K562 (cell line): ENCODE measurements around the gene HOXA13. TPM values are rescaled to one million over a fixed set of nuclear protein-coding genes. Genes with fewer than 3 reads are reported as not detected.

Source experiments
- C11orf30 ChIP-seq: fragments of 450-650 bp; IDR thresholded peaks from 2 replicates; pipeline ENCODE4 v1.6.1; 2016; ENCODE audit warnings: low read depth, mild to moderate bottlenecking
- DACH1 ChIP-seq: fragments of 450-650 bp; IDR thresholded peaks from 2 replicates; pipeline ENCODE4 v1.6.1; 2018; ENCODE audit not compliant: partially characterized antibody
- DDX20 ChIP-seq: fragments of 450-650 bp; IDR thresholded peaks from 2 replicates; pipeline ENCODE4 v1.6.1; 2016; ENCODE audit warnings: missing genetic modification characterization, low read depth, mild to moderate bottlenecking, missing compliant biosample characterization, moderate library complexity
- ELF1 ChIP-seq: fragments of 200-800 bp; sonication (Bioruptor generic); IDR thresholded peaks from 2 replicates; pipeline ENCODE4 v1.6.1; 2016; ENCODE audit warnings: missing genetic modification characterization, missing compliant biosample characterization
- FOXJ2 ChIP-seq: fragments of 200-800 bp; sonication (Bioruptor generic); IDR thresholded peaks from 2 replicates; pipeline ENCODE4 v1.6.1; 2016; ENCODE audit warnings: missing genetic modification characterization, missing compliant biosample characterization
- HCFC1 ChIP-seq: IDR thresholded peaks from 2 replicates; pipeline ENCODE4 v1.6.1; 2012; ENCODE audit warnings: low read depth, low read length, improper control_type of control experiment
- JUND ChIP-seq, 2 experiments: IDR thresholded peaks; 2 replicates in 1 of 2; 3 replicates in 1 of 2; pipeline ENCODE4 v1.6.1; 2011; ENCODE audit warnings: borderline replicate concordance in 2 of 2, low read depth in 2 of 2, low read length in 2 of 2, improper control_type of control experiment in 1 of 2, missing biosample characterization in 1 of 2, missing genetic modification characterization in 1 of 2, missing genetic modification reagents in 1 of 2
- NFE2 ChIP-seq: IDR thresholded peaks from 2 replicates; pipeline ENCODE4 v1.6.1; 2014; ENCODE audit warnings: antibody characterized with exemption, low read depth
- PPARD ChIP-seq: fragments of 250-450 bp; sonication (Bioruptor Pico); IDR thresholded peaks from 2 replicates; pipeline ENCODE4 v1.8.0; 2022; ENCODE audit warnings: inconsistent platforms, mild to moderate bottlenecking, moderate library complexity
- PTBP1 ChIP-seq: fragments of 200-400 bp; formaldehyde crosslinking; IDR thresholded peaks from 2 replicates; pipeline ENCODE4 v1.6.1; 2017; ENCODE audit warnings: low read depth, low read length
- RBM15 ChIP-seq: fragments of 200-400 bp; formaldehyde crosslinking; IDR thresholded peaks from 2 replicates; pipeline ENCODE4 v1.6.1; 2018; ENCODE audit warnings: mild to moderate bottlenecking, low read length, moderate library complexity; ENCODE audit not compliant: insufficient read depth
- RFX1 ChIP-seq: fragments of 450-650 bp; IDR thresholded peaks from 2 replicates; pipeline ENCODE4 v1.6.1; 2016; ENCODE audit warnings: mild to moderate bottlenecking, moderate library complexity
- SMC3 ChIP-seq: conservative IDR thresholded peaks from 2 replicates; pipeline ENCODE4 v1.6.1; 2011; ENCODE audit warnings: low read depth, low read length, improper control_type of control experiment; ENCODE audit not compliant: insufficient read depth
- SUPT5H ChIP-seq: fragments of 450-650 bp; IDR thresholded peaks from 2 replicates; pipeline ENCODE4 v1.6.1; 2016
- TRIM24 ChIP-seq, 2 experiments: fragments of 450-650 bp; IDR thresholded peaks; 2 replicates each; pipeline ENCODE4 v1.6.1; 2016
- ZNF507 ChIP-seq: conservative IDR thresholded peaks from 2 replicates; pipeline ENCODE4 v1.6.1; 2017; ENCODE audit warnings: missing genetic modification characterization, missing compliant biosample characterization
- ZNF644 ChIP-seq: fragments of 200-800 bp; sonication (Bioruptor generic); IDR thresholded peaks from 2 replicates; pipeline ENCODE4 v1.6.1; 2016; ENCODE audit warnings: low read depth, missing genetic modification characterization, missing compliant biosample characterization
- polyA plus RNA-seq, 8 experiments: library from polyadenylated mRNA; depleted of rRNA in 4 of 8; stranded (reverse) in 5 of 8; unstranded in 3 of 8; fragments of >200 nt; fragmentation: Nextera tagmentation in 2 of 8; fragmentation: Illumina TruSeq in 1 of 8; extraction: Ambion mirVana in 2 of 8; extraction: Trizol in 1 of 8; gene quantifications; 2 replicates each; pipeline versions ENCODE4 v1.2.1 to v1.2.3, GENCODE V29; 2011 to 2014; ENCODE audit warnings: inconsistent platforms in 1 of 8, missing spikeins in 1 of 8
- total RNA-seq, 7 experiments: library from RNA; depleted of rRNA in 6 of 7; stranded (reverse); fragments of >200 nt in 6 of 7; fragmentation: Illumina TruSeq in 2 of 7; extraction: Trizol in 2 of 7; gene quantifications; 2 replicates each; pipeline versions ENCODE4 v1.2.1 to v1.2.3, GENCODE V29; 2011 to 2021; ENCODE audit warnings: low replicate concordance in 1 of 7
- TF ChIP-seq, protein P1 (sequence below): fragments of 450-650 bp; IDR thresholded peaks from 2 replicates; pipeline ENCODE4 v1.6.1; 2016
- TF ChIP-seq, protein P2 (sequence below): fragments of 200-400 bp; formaldehyde crosslinking; IDR thresholded peaks from 2 replicates; pipeline ENCODE4 v1.6.1; 2017; ENCODE audit warnings: mild to moderate bottlenecking, low read depth, low read length, moderate library complexity
- TF ChIP-seq, protein P3 (sequence below): sonication (generic); formaldehyde crosslinking; IDR thresholded peaks from 2 replicates; pipeline ENCODE4 v1.8.0; 2022; ENCODE audit warnings: missing genetic modification reagents, mild to moderate bottlenecking, moderate library complexity, borderline replicate concordance
- TF ChIP-seq, protein P4 (sequence below), 2 experiments: IDR thresholded peaks in 1 of 2; conservative IDR thresholded peaks in 1 of 2; 2 replicates each; pipeline ENCODE4 v1.6.1; 2016; ENCODE audit warnings: low read depth in 2 of 2, mild to moderate bottlenecking in 1 of 2, missing compliant biosample characterization in 1 of 2, missing genetic modification characterization in 1 of 2, moderate library complexity in 1 of 2

HOXA13 gene
- total and polyA plus RNA-seq, 9 of the 15 experiments (the other 6 are each of a cell fraction or from before 2014, with no cell fraction given): not detected

DNA sequence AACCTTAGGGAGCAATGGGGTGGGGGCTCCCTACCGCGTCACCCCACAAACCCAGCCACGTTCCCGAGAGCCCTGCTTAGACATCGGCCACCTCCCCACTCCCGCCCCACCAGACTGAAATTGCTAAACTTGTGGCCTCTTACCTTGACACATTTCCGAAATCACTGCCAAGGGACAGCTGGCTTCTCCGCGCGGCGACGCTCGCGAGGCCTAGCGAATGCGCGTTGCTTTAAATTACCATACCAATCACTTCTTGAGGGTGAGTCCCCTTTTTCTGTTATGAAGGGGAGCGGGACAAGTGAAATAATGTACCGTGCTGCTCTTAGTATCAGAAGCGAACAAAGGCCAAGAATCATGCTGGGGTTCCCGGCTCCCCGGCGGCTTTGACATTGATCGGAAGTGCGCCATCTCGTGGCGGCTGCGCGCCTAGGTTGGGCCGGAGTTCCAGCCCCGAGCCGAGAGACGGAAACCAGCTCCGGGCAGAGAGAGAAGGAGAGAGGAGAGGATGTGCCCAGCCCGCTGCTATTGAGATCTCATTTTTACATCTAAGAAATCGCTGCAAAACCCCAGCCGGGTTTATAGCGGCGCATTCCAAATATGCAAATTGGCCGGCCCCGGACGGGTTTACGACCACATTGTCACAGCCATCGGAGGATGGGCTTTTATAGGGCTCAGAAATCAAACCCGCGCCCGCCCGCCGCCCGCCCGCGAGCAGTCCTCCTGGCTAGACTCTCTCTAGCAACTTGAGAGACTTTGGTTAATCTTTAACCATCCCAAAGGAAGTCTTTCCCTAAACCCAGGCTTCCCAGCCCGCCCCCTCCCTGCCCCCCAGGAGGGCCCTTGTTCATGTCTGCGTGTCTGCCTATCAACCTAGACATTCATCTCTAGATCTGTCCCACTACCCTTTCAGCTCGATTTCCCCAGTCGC is 20.1 kb downstream of the HOXA13 start (continued):
- TF ChIP-seq ELF1 (tag): no peak
- TF ChIP-seq RFX1: no peak
- TF ChIP-seq, protein P1, sequence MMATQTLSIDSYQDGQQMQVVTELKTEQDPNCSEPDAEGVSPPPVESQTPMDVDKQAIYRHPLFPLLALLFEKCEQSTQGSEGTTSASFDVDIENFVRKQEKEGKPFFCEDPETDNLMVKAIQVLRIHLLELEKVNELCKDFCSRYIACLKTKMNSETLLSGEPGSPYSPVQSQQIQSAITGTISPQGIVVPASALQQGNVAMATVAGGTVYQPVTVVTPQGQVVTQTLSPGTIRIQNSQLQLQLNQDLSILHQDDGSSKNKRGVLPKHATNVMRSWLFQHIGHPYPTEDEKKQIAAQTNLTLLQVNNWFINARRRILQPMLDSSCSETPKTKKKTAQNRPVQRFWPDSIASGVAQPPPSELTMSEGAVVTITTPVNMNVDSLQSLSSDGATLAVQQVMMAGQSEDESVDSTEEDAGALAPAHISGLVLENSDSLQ: peak; percentile 49
- TF ChIP-seq, protein P2, sequence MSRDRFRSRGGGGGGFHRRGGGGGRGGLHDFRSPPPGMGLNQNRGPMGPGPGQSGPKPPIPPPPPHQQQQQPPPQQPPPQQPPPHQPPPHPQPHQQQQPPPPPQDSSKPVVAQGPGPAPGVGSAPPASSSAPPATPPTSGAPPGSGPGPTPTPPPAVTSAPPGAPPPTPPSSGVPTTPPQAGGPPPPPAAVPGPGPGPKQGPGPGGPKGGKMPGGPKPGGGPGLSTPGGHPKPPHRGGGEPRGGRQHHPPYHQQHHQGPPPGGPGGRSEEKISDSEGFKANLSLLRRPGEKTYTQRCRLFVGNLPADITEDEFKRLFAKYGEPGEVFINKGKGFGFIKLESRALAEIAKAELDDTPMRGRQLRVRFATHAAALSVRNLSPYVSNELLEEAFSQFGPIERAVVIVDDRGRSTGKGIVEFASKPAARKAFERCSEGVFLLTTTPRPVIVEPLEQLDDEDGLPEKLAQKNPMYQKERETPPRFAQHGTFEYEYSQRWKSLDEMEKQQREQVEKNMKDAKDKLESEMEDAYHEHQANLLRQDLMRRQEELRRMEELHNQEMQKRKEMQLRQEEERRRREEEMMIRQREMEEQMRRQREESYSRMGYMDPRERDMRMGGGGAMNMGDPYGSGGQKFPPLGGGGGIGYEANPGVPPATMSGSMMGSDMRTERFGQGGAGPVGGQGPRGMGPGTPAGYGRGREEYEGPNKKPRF: no peak
- no peak for TF ChIP-seq HCFC1
- no peak for TF ChIP-seq PPARD (CRISPR knock-in tag)
- TF ChIP-seq FOXJ2 (tag): no peak
- no peak for TF ChIP-seq DACH1
- TF ChIP-seq, protein P3, sequence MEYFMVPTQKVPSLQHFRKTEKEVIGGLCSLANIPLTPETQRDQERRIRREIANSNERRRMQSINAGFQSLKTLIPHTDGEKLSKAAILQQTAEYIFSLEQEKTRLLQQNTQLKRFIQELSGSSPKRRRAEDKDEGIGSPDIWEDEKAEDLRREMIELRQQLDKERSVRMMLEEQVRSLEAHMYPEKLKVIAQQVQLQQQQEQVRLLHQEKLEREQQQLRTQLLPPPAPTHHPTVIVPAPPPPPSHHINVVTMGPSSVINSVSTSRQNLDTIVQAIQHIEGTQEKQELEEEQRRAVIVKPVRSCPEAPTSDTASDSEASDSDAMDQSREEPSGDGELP (CRISPR knock-in tag): no peak
- TF ChIP-seq SMC3: 0 out of 2 replicates have a peak, but pooled peaks have one; percentile 31
- no peak for TF ChIP-seq C11orf30
- no peak for TF ChIP-seq SUPT5H
- TF ChIP-seq JUND (IDR thresholded peaks at IDR 0.05; ENCODE audit: borderline replicate concordance, low read depth, low read length): no peak
- TF ChIP-seq JUND (tag; IDR thresholded peaks at IDR 0.05; ENCODE audit: borderline replicate concordance, low read depth, low read length): no peak
- TF ChIP-seq ZNF644 (tag): no peak
- TF ChIP-seq, protein P4, sequence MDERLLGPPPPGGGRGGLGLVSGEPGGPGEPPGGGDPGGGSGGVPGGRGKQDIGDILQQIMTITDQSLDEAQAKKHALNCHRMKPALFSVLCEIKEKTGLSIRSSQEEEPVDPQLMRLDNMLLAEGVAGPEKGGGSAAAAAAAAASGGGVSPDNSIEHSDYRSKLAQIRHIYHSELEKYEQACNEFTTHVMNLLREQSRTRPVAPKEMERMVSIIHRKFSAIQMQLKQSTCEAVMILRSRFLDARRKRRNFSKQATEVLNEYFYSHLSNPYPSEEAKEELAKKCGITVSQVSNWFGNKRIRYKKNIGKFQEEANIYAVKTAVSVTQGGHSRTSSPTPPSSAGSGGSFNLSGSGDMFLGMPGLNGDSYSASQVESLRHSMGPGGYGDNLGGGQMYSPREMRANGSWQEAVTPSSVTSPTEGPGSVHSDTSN (CRISPR knock-in tag; IDR thresholded peaks at IDR 0.05; ENCODE audit: low read depth): no peak
- TF ChIP-seq, protein P4 (tag; conservative IDR thresholded peaks at IDR 0.05; ENCODE audit: low read depth): 0 out of 2 replicates have a peak, but pooled peaks have one; percentile 14
- TF ChIP-seq NFE2: no peak
- no peak for TF ChIP-seq ZNF507
- no peak for TF ChIP-seq RBM15
- no peak for TF ChIP-seq TRIM24 (IDR thresholded peaks at IDR 0.05)
- no peak for TF ChIP-seq PTBP1
- no peak for TF ChIP-seq DDX20
